SK-N-SH treated with all-trans-retinoic acid at 6 μM for 48 hours (cell line): ENCODE data around the gene ADGRB3.

Source experiments
- ATAC-seq: fragments of 200-7000 bp; cut with Tn5 transposase; 3 replicates; pipeline ENCODE4 v1.9.1; 2020; ENCODE audit warnings: mild to moderate bottlenecking, moderate library complexity
- ARNTL ChIP-seq: fragments of 450-650 bp; formaldehyde crosslinking; IDR thresholded peaks from 2 replicates; pipeline ENCODE4 v1.5.0; 2020; ENCODE audit warnings: low read depth, mild to moderate bottlenecking, moderate library complexity, borderline replicate concordance
- BACH2 ChIP-seq: fragments of 250-450 bp; sonication (Bioruptor Pico); IDR thresholded peaks from 2 replicates; pipeline ENCODE4 v1.9.0; 2021; ENCODE audit warnings: mild to moderate bottlenecking, borderline replicate concordance
- CSDC2 ChIP-seq: fragments of 250-450 bp; sonication (Bioruptor Pico); IDR thresholded peaks from 2 replicates; pipeline ENCODE4 v1.5.0; 2020; ENCODE audit warnings: mild to moderate bottlenecking, moderate library complexity
- ESRRG ChIP-seq: fragments of 250-450 bp; sonication (Bioruptor Pico); IDR thresholded peaks from 2 replicates; pipeline ENCODE4 v1.6.1; 2021; ENCODE audit warnings: mild to moderate bottlenecking
- ISL1 ChIP-seq: fragments of 250-450 bp; sonication (Bioruptor Pico); IDR thresholded peaks from 2 replicates; pipeline ENCODE4 v2.1.2; 2022; ENCODE audit warnings: mild to moderate bottlenecking, moderate library complexity
- OSR1 ChIP-seq: fragments of 250-450 bp; sonication (Bioruptor Pico); IDR thresholded peaks from 2 replicates; pipeline ENCODE4 v1.8.0; 2022; ENCODE audit warnings: moderate library complexity, mild to moderate bottlenecking, inconsistent platforms
- RARB ChIP-seq: fragments of 250-450 bp; sonication (Bioruptor Pico); IDR thresholded peaks from 2 replicates; pipeline ENCODE4 v1.8.0; 2021; ENCODE audit warnings: mild to moderate bottlenecking, moderate library complexity
- SNAI2 ChIP-seq: fragments of 250-450 bp; sonication (Bioruptor Pico); IDR thresholded peaks from 2 replicates; pipeline ENCODE4 v1.5.0; 2020; ENCODE audit warnings: mild to moderate bottlenecking, moderate library complexity
- TCF4 ChIP-seq: fragments of 250-450 bp; sonication (Bioruptor Pico); IDR thresholded peaks from 2 replicates; pipeline ENCODE4 v1.8.0; 2021; ENCODE audit warnings: mild to moderate bottlenecking, moderate library complexity, borderline replicate concordance
- TOX ChIP-seq: fragments of 250-450 bp; sonication (Bioruptor Pico); IDR thresholded peaks from 2 replicates; pipeline ENCODE4 v1.8.0; 2021; ENCODE audit warnings: mild to moderate bottlenecking, moderate library complexity, borderline replicate concordance
- ZC3H10 ChIP-seq: fragments of 250-450 bp; sonication (Bioruptor Pico); IDR thresholded peaks from 2 replicates; pipeline ENCODE4 v1.5.1; 2021; ENCODE audit warnings: mild to moderate bottlenecking, moderate library complexity
- ZFP3 ChIP-seq: fragments of 250-450 bp; sonication (Bioruptor Pico); IDR thresholded peaks from 2 replicates; pipeline ENCODE4 v1.5.0; 2020; ENCODE audit warnings: mild to moderate bottlenecking, moderate library complexity
- ZFP30 ChIP-seq: fragments of 450-650 bp; formaldehyde crosslinking; IDR thresholded peaks from 2 replicates; pipeline ENCODE4 v1.5.0; 2022; ENCODE audit warnings: mild to moderate bottlenecking, moderate library complexity
- ZNF565 ChIP-seq: fragments of 450-650 bp; formaldehyde crosslinking; conservative IDR thresholded peaks from 2 replicates; pipeline ENCODE4 v1.5.0; 2020; ENCODE audit warnings: low read depth, mild to moderate bottlenecking, moderate library complexity
- ZNF70 ChIP-seq: fragments of 450-650 bp; formaldehyde crosslinking; IDR thresholded peaks from 2 replicates; pipeline ENCODE4 v1.5.0; 2020; ENCODE audit warnings: mild to moderate bottlenecking, moderate library complexity
- TF ChIP-seq, protein P1 (sequence below): fragments of 250-450 bp; sonication (Bioruptor Pico); IDR thresholded peaks from 2 replicates; pipeline ENCODE4 v1.8.0; 2021; ENCODE audit warnings: low read depth, mild to moderate bottlenecking, moderate library complexity, borderline replicate concordance
- TF ChIP-seq, protein P2 (sequence below): fragments of 250-450 bp; sonication (Bioruptor Pico); IDR thresholded peaks from 2 replicates; pipeline ENCODE4 v1.5.1; 2021; ENCODE audit warnings: mild to moderate bottlenecking, moderate library complexity
- TF ChIP-seq, protein P3 (sequence below): fragments of 250-450 bp; sonication (Bioruptor Pico); IDR thresholded peaks from 2 replicates; pipeline ENCODE4 v1.5.1; 2020; ENCODE audit warnings: low read depth, mild to moderate bottlenecking, moderate library complexity
- TF ChIP-seq, protein P4 (sequence below): fragments of 250-450 bp; sonication (Bioruptor Pico); IDR thresholded peaks from 2 replicates; pipeline ENCODE4 v1.5.0; 2020; ENCODE audit warnings: mild to moderate bottlenecking, moderate library complexity
- TF ChIP-seq, protein P5 (sequence below): fragments of 250-450 bp; sonication (Bioruptor Pico); IDR thresholded peaks from 2 replicates; pipeline ENCODE4 v1.8.0; 2020; ENCODE audit warnings: mild to moderate bottlenecking, moderate library complexity, borderline replicate concordance

ADGRB3 gene

DNA sequence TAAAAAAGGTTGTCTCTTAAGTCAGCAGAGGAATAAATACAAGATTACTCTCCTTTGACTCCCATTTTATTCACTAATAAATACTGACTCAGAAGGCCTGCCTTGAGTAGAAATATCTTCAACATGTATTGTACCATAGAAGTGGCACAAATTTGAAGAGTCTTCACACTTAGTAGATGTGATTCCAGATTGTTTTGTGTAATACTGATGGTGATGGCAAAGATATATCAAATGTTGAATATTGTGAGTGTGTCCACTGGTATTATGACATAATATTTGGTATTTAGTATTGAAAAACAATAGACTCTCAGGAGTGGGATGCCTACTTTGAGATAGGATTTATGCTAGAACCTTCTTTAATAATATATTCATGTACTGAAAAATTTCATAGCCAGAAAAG, 7.0 kb downstream of the ADGRB3 start:
- ATAC-seq: no peak
- TF ChIP-seq ZNF565 (CRISPR knock-in tag): no peak
- TF ChIP-seq, protein P1, sequence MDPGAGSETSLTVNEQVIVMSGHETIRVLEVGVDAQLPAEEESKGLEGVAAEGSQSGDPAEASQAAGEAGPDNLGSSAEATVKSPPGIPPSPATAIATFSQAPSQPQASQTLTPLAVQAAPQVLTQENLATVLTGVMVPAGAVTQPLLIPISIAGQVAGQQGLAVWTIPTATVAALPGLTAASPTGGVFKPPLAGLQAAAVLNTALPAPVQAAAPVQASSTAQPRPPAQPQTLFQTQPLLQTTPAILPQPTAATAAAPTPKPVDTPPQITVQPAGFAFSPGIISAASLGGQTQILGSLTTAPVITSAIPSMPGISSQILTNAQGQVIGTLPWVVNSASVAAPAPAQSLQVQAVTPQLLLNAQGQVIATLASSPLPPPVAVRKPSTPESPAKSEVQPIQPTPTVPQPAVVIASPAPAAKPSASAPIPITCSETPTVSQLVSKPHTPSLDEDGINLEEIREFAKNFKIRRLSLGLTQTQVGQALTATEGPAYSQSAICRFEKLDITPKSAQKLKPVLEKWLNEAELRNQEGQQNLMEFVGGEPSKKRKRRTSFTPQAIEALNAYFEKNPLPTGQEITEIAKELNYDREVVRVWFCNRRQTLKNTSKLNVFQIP (CRISPR knock-in tag): no peak

DNA sequence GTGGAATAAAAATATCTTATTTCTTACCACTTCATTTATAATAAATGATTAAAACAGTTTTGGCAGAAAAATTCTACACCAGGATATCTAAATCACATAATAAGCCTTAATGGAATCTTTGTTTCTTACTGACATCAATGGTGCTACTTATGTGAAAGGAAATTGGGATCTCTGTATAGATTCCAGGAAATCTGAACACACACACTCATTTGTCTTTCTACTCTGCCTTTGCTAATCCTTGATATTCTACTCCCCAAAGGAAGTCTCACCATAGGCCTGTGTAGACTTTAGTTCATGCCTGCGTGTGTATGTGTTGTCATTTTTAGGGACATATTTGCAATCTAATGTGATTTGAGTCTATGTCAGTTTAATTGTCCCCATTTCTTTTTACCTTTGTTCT, 7.9 kb downstream of the ADGRB3 start:
- TF ChIP-seq, protein P1 (CRISPR knock-in tag): no peak
- TF ChIP-seq TCF4: no peak
- TF ChIP-seq, protein P2, sequence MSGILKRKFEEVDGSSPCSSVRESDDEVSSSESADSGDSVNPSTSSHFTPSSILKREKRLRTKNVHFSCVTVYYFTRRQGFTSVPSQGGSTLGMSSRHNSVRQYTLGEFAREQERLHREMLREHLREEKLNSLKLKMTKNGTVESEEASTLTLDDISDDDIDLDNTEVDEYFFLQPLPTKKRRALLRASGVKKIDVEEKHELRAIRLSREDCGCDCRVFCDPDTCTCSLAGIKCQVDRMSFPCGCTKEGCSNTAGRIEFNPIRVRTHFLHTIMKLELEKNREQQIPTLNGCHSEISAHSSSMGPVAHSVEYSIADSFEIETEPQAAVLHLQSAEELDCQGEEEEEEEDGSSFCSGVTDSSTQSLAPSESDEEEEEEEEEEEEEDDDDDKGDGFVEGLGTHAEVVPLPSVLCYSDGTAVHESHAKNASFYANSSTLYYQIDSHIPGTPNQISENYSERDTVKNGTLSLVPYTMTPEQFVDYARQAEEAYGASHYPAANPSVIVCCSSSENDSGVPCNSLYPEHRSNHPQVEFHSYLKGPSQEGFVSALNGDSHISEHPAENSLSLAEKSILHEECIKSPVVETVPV (CRISPR knock-in tag): no peak
- TF ChIP-seq RARB (CRISPR knock-in tag): no peak
- no peak for TF ChIP-seq ARNTL
- no peak for TF ChIP-seq BACH2 (CRISPR knock-in tag)
- no peak for TF ChIP-seq OSR1
- TF ChIP-seq, protein P3, sequence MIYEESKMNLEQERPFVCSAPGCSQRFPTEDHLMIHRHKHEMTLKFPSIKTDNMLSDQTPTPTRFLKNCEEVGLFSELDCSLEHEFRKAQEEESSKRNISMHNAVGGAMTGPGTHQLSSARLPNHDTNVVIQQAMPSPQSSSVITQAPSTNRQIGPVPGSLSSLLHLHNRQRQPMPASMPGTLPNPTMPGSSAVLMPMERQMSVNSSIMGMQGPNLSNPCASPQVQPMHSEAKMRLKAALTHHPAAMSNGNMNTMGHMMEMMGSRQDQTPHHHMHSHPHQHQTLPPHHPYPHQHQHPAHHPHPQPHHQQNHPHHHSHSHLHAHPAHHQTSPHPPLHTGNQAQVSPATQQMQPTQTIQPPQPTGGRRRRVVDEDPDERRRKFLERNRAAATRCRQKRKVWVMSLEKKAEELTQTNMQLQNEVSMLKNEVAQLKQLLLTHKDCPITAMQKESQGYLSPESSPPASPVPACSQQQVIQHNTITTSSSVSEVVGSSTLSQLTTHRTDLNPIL (CRISPR knock-in tag): no peak
- ATAC-seq: no peak

DNA sequence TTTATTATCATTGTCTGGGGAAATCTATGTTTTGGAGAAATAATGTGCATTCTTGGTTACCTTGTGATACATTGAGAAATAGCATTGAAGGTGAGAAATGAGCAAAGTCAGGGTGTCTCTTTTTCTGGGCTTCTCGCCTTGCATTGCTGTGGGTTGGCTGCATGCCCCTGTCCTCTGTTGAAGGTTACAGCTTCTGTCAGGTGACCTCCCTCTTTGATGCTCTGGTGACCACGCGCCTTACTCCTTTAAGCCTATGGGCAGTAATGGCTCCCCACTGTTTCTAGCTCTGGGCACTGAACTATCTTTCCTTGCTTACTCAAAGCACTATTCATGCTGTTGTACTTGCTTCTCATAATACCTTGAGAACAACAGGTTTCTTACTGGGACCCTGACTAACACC, 14.6 kb downstream of the ADGRB3 start:
- ATAC-seq: no peak
- TF ChIP-seq ZNF70 (no peak), TCF4 (no peak), ISL1 (CRISPR knock-in tag) (no peak)
- TF ChIP-seq, all 23 proteins: peak for 0

DNA sequence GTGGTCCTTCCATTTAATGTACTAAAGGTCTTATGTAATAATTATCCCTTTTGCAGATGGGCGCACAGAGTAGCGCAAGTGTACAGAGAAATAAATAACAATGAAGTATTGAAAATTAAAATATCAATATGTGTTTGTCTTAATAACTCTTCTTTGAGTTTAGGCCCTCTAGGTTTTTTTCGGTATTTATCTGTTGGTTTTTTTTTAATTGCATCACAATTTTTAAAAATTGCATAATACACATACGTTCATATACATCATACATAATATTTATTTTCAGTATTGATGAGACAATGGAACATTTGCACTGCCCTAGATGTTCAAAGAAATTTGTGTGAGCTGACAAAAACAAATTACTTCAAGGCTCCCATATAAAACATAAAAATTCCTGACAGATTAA, 15.1 kb downstream of the ADGRB3 start:
- TF ChIP-seq, protein P4, sequence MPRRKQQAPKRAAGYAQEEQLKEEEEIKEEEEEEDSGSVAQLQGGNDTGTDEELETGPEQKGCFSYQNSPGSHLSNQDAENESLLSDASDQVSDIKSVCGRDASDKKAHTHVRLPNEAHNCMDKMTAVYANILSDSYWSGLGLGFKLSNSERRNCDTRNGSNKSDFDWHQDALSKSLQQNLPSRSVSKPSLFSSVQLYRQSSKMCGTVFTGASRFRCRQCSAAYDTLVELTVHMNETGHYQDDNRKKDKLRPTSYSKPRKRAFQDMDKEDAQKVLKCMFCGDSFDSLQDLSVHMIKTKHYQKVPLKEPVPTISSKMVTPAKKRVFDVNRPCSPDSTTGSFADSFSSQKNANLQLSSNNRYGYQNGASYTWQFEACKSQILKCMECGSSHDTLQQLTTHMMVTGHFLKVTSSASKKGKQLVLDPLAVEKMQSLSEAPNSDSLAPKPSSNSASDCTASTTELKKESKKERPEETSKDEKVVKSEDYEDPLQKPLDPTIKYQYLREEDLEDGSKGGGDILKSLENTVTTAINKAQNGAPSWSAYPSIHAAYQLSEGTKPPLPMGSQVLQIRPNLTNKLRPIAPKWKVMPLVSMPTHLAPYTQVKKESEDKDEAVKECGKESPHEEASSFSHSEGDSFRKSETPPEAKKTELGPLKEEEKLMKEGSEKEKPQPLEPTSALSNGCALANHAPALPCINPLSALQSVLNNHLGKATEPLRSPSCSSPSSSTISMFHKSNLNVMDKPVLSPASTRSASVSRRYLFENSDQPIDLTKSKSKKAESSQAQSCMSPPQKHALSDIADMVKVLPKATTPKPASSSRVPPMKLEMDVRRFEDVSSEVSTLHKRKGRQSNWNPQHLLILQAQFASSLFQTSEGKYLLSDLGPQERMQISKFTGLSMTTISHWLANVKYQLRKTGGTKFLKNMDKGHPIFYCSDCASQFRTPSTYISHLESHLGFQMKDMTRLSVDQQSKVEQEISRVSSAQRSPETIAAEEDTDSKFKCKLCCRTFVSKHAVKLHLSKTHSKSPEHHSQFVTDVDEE (CRISPR knock-in tag): no peak
- TF ChIP-seq, protein P1 (CRISPR knock-in tag): no peak
- TF ChIP-seq ARNTL (no peak), ZFP3 (no peak), ZFP30 (no peak), CSDC2 (CRISPR knock-in tag) (no peak), BACH2 (CRISPR knock-in tag) (no peak), TOX (CRISPR knock-in tag) (no peak), ZC3H10 (CRISPR knock-in tag) (no peak), ESRRG (CRISPR knock-in tag) (no peak), ISL1 (CRISPR knock-in tag) (no peak), SNAI2 (CRISPR knock-in tag) (no peak), RARB (CRISPR knock-in tag) (no peak)
- TF ChIP-seq, protein P5, sequence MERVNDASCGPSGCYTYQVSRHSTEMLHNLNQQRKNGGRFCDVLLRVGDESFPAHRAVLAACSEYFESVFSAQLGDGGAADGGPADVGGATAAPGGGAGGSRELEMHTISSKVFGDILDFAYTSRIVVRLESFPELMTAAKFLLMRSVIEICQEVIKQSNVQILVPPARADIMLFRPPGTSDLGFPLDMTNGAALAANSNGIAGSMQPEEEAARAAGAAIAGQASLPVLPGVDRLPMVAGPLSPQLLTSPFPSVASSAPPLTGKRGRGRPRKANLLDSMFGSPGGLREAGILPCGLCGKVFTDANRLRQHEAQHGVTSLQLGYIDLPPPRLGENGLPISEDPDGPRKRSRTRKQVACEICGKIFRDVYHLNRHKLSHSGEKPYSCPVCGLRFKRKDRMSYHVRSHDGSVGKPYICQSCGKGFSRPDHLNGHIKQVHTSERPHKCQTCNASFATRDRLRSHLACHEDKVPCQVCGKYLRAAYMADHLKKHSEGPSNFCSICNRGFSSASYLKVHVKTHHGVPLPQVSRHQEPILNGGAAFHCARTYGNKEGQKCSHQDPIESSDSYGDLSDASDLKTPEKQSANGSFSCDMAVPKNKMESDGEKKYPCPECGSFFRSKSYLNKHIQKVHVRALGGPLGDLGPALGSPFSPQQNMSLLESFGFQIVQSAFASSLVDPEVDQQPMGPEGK (CRISPR knock-in tag): no peak
- TF ChIP-seq, protein P3 (CRISPR knock-in tag): no peak
- TF ChIP-seq, protein P2 (CRISPR knock-in tag): no peak

More for the DNA sequence above, 15.1 kb downstream of the ADGRB3 start:
- ATAC-seq: no peak
